Stimulated activated naive CD4-positive, alpha-beta T cell treated with Interleukin-2 at 50 U/mL for 16 hours (primary cell): ENCODE data around the gene GALNT7.
"Not testable (repeated sequence)": the region's sequence is repeated elsewhere in the genome, so short reads cannot be mapped to it uniquely, and the experiment has no call there.

Experiments used
- DNase-seq: peaks from one replicate; lab custom pipeline; 2025; lab: John Stamatoyannopoulos, UW

GALNT7 gene

DNA sequence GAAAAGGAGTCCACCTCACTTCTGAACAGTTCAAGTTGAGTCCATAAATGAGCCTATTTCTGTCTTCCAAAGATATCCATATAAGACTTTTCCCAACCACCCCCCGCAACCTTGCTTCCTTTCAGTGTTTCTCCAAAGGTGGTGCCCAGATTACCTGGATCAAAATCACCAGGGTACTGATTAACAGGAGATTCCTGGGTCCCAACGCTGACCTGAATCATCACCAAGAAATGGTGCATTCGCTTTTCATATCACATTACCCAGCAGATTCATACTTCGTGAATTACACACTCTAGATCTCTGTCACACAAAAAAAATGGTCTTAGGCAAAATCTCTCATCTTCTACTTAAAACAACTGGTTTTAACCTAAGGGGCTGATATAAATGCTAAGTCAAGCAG, 2.1 kb upstream of the GALNT7 start:
- DNase-seq: no peak

GRCh38 chr4:173167758-173168395, 734 bp upstream of the GALNT7 start:
- no peak for DNase-seq

DNA sequence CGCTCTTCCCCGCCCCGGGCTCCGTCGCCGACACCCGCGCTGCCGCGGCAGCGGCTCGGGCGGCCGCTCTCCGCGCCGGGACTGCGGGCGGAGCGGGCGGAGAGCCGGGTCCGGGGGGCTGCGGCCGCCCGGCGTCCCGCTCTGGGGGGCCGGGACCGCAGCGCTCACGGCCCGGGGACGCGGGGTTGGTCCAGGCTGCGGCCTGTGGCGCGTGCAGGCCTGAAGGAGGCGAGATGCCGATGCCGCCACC, 492 bp downstream of the GALNT7 start:
- DNase-seq: no peak

GRCh38 chr4:173169428-173170181, 994 bp downstream of the GALNT7 start:
- DNase-seq: peak; percentile 57

DNA sequence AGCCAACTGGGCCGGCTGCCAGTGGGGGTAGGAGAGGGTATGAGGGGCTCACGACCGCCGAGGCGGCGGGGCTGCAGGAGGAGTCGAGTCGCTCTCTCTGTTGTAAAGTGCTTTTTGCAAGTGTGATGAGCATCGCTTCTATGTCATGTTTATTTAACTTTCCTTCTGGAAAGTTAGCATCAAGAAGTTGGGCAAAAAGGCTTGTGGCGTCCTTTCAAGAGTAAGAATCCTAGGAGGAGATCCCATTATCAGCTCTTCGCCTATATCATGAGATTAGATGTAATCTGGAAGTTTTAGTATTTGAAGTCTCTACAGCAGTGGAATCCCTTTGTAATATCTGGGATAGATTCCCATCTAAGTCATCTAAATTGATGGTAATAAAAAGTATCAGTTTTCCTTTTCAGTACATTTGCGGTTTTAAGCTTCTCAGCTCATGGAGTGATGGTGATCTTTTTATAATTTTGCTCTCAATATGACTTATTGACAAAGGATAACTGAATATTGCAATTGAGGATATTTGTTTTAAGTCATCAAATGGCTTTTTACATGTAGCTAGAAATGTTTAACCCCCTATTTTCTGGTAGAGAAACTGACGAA, 1.7 kb downstream of the GALNT7 start:
- no peak for DNase-seq

GRCh38 chr4:173171098-173171497, 2.5 kb downstream of the GALNT7 start:
- DNase-seq: no peak

DNA sequence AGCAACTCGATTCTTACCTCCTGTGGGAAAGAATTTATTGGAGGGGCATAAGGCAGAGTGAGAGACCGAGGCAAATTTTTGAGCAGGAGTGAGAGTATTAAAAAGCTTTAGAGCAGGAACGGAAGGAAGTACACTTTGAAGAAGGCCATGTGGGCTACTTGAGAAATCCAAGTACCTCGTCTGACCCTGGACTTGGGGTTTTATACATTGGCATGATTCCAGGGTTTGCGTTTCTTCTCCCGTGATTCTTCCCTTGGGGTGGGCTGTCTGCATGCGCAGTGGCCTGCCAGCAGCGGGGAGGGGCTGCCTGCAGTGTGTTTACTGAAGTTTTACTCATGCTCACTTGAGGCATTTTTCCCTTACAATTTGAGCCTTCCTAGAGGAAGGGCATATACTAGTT, 3.4 kb downstream of the GALNT7 start:
- no peak for DNase-seq

- DNase-seq: no peak
Observed at GRCh38 chr4:173174184-173174583, 5.6 kb downstream of the GALNT7 start.

DNA sequence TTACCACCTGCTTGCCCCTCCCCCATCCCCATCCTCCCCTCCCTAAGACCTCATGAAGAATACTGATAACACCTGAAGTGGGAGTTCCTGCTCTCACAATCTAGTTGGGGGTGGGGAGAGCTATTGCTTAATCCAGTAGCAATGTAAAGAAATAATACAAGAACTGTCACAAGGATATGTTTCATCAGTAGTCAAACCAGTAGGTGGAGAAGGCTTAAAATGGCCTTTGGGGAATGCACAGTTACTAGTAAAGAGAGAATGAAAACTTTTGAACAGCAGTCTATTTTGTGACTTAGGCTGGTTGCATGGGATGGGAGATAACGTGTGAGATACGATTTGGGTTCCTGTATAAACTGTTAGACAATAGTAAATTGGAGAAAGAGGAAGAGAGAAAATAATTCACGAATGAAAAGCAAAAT, 6.0 kb downstream of the GALNT7 start:
- DNase-seq: no peak

DNA sequence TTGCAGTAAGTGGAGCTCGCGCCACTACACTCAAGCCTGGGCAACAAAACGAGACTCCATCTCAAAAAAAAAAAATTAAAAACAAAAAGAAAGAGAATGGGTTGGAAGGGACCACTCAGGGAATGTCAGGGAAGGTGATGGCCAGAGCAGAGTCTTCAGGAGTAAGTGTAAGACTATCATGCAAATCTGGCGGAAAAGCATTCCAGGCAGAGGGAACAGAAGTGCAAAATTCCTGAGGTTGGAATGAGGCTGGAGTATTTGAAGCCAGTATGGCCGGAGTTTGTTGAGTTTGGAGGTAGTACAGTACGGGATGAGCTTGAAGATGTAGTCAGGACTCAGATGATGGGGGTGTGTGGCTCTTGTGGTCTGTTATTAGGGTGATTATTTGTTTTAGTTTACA, 7.4 kb downstream of the GALNT7 start:
- no peak for DNase-seq

DNA sequence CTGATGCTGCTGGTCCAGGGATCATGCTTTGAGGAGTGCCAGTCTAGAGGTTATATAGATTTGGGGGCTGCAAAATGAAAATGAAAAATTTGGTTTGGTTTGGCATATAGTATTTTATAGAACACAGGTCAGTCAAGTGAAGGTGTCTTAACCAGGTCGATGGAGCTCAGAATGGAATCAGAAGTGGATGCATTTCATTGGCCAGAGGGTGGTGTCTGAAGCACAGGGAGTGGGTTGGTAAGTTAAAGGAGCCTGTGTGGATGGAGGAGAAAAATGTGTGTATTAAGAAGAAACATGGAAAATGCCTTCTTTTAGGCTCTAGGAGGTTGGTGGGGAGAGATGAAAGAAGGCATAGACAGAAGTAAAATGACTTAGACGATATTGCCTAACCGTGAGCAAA, 8.6 kb downstream of the GALNT7 start:
- DNase-seq: no peak

DNA sequence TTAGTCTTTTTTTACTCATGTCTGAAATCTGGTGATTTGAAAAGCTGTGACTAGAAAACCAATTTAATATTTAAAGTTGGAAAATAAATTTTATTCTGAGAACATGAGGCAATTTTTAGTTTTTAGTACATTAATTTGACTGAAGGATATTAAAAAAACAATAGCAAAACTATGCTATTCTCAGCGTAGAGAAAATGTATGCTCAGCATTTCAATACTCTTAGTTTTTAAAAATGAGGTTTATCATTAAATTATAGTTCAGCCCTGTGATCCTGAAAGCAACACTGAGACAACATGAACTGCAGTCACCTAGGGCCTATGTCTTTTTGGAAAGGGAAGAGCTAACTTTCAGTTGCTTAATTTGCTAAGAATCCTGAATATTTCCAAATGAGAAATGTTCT, 9.5 kb downstream of the GALNT7 start:
- DNase-seq: no peak

GRCh38 chr4:173181848-173182247, 13.2 kb downstream of the GALNT7 start:
- no peak for DNase-seq

DNA sequence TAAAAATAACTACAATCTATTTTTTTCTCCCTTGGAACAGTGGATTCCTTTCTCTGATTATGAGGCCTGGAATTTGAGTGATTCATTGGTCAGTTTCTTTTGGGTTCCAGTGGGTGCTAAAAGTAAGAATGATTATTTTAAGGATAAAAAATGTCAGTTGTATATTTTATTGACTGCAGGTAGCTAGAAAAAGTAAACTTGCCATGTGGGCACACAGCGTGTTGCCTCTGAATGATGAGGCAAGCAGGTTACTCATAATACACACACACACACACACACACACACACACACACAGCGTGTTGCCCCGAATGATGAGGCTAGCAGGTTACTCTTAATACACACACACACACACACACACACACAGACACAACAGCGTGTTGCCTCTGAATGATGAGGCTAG, 13.8 kb downstream of the GALNT7 start:
- no peak for DNase-seq

- DNase-seq: not testable (repeated sequence)
Observed at GRCh38 chr4:173183659-173184247, 15.1 kb downstream of the GALNT7 start.

- DNase-seq: no peak
Observed at GRCh38 chr4:173185847-173186510, 17.4 kb downstream of the GALNT7 start.

GRCh38 chr4:173187732-173188131, 19.1 kb downstream of the GALNT7 start:
- DNase-seq: no peak

DNA sequence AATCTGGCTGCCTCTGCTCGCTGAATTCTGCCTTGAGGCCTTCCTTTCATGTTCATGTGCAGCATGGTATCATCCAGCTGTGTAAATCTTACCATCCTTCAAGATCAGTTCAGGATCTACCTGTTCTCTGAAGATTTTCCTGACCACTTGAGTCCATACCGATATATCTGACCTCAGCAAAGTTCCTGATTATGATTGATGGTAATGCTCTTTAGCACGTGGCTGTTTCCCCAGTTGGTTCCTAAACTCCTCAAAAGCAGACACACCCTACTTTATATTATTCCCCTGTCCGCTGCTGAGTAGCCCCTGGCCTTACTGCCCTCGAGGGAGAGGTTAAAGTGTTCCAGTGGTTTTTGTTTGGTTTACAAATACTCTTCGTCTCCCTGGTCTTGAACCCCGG, 20.0 kb downstream of the GALNT7 start:
- no peak for DNase-seq

GRCh38 chr4:173189117-173189693, 20.6 kb downstream of the GALNT7 start:
- no peak for DNase-seq

DNA sequence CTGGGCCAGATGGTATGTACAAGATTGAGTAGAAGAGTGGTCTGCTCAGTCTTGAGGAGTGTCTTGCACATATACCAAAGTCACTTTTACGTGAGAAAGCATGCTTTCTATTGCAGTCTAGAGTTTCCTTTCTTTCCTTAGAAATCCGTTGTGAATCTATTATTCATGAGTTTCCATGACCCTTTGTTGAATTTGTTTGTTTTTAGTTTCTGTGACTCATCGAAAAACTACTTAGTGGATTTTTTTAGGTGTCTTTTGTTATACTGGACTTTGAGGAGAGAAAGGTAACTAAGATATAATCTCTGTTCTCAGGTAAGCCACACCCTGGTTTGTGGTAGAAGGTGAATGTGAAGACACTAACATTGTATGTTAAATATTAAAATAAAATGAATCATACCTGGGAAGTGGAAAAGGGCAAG, 23.0 kb downstream of the GALNT7 start:
- no peak for DNase-seq

GRCh38 chr4:173192375-173193162, 24.0 kb downstream of the GALNT7 start:
- DNase-seq: no peak

GRCh38 chr4:173194157-173194556, 25.5 kb downstream of the GALNT7 start:
- no peak for DNase-seq
